HepG2 (cell line): ENCODE results near the gene NRG3. TPM values are rescaled to one million over a fixed set of nuclear protein-coding genes. Genes with fewer than 3 reads are reported as not detected.

Source experiments
- ATAC-seq: fragments of 200-7000 bp; cut with Tn5 transposase; 3 replicates; pipeline ENCODE4 v1.9.1; 2020; ENCODE audit warnings: mild to moderate bottlenecking, moderate library complexity
- BruUV-seq: library from RNA; stranded (reverse); fragments of 400-500 nt; replicated peaks from 2 replicates; lab custom pipeline; 2021; lab: Mats Ljungman, UMichigan
- CTCF ChIA-PET: fragments of 300-600 bp; formaldehyde crosslinking; extraction: SDS; loops from one replicate; lab custom pipeline; 2021; ENCODE audit warnings: low total read pairs, inconsistent platforms, low intra/inter-chr PET ratio; lab: Yijun Ruan, JAX
- POLR2A ChIA-PET: fragments of 350-600 bp; sonication (Branson Sonifier 250); formaldehyde crosslinking; loops from one replicate; lab custom pipeline; 2020; ENCODE audit warnings: antibody characterized with exemption, inconsistent platforms; lab: Yijun Ruan, JAX
- DNase-seq: peaks from one replicate; pipeline ENCODE4 v3.0.0-alpha.2; 2015; ENCODE audit warnings: low spot score
- FAIRE-seq: peaks from 3 replicates; lab custom pipeline; 2011; peaks lifted over from hg19 to GRCh38; lab: Jason Lieb, UNC
- H2AFZ ChIP-seq: one replicate; pipeline ENCODE4 v1.6.1; 2011; ENCODE audit warnings: low read length, inconsistent platforms
- H3K27ac ChIP-seq: fragments of 300-600 bp; 3 replicates; pipeline ENCODE4 v1.8.0; 2011; ENCODE audit warnings: mixed run types, mild to moderate bottlenecking, mixed read lengths, low read length, inconsistent platforms; ENCODE audit not compliant: insufficient read depth; ENCODE audit errors: extremely low read length
- H3K27me3 ChIP-seq, 2 experiments: fragments of 200-600 bp in 1 of 2; 2 replicates in 1 of 2; 3 replicates in 1 of 2; pipeline versions ENCODE4 v1.6.0 to v1.8.0; 2011; ENCODE audit warnings: low read length in 2 of 2, mild to moderate bottlenecking in 2 of 2, moderate library complexity in 2 of 2, inconsistent platforms in 1 of 2; ENCODE audit not compliant: insufficient read depth in 2 of 2, control insufficient read depth in 1 of 2
- H3K36me3 ChIP-seq, 2 experiments: fragments of 200-600 bp in 1 of 2; replicated peaks in 1 of 2; 2 replicates in 1 of 2; 3 replicates in 1 of 2; pipeline versions ENCODE4 v1.5.1 to v1.8.0; 2011; ENCODE audit warnings: low read length in 2 of 2, inconsistent platforms in 1 of 2; ENCODE audit not compliant: insufficient read depth in 2 of 2, control insufficient read depth in 1 of 2
- H3K4me1 ChIP-seq: 2 replicates; pipeline ENCODE4 v1.5.1; 2012; ENCODE audit warnings: low read length, inconsistent platforms; ENCODE audit not compliant: insufficient read depth
- H3K4me2 ChIP-seq: 2 replicates; pipeline ENCODE4 v1.6.0; 2011; ENCODE audit warnings: low read depth, low read length, inconsistent platforms
- H3K4me3 ChIP-seq, 3 experiments: fragments of 200-600 bp in 1 of 3; sonication (generic), shearing (Covaris generic) in 1 of 3; replicated peaks in 1 of 3; 2 replicates each; pipeline ENCODE4 v1.5.1; 2011 to 2016; ENCODE audit warnings: low read length in 3 of 3, inconsistent platforms in 2 of 3, low read depth in 2 of 3, mild to moderate bottlenecking in 2 of 3, control low read depth in 1 of 3, mixed read lengths in 1 of 3; ENCODE audit not compliant: insufficient read depth in 1 of 3
- H3K79me2 ChIP-seq: one replicate; pipeline ENCODE4 v1.6.1; 2011; ENCODE audit warnings: low read length, inconsistent platforms; ENCODE audit not compliant: insufficient read depth
- H3K9ac ChIP-seq: 2 replicates; pipeline ENCODE4 v1.6.0; 2011; ENCODE audit warnings: mild to moderate bottlenecking, low read depth, low read length, inconsistent platforms; ENCODE audit not compliant: insufficient read depth
- H3K9me3 ChIP-seq: 2 replicates; pipeline ENCODE4 v1.5.1; 2012; ENCODE audit warnings: mild to moderate bottlenecking, low read length
- H4K20me1 ChIP-seq: 2 replicates; pipeline ENCODE4 v1.6.0; 2011; ENCODE audit warnings: inconsistent platforms, mild to moderate bottlenecking, low read length, moderate library complexity; ENCODE audit not compliant: insufficient read depth
- DPF2 ChIP-seq: sonication (generic); formaldehyde crosslinking; IDR thresholded peaks from 2 replicates; pipeline ENCODE4 v1.4.0; 2020; ENCODE audit warnings: mild to moderate bottlenecking, low read depth, missing genetic modification reagents, borderline replicate concordance
- HOXA9 ChIP-seq: sonication (generic); formaldehyde crosslinking; IDR thresholded peaks from 2 replicates; pipeline ENCODE4 v1.8.1; 2022; ENCODE audit warnings: missing genetic modification reagents, mild to moderate bottlenecking, moderate library complexity, borderline replicate concordance
- HOXD1 ChIP-seq: sonication (generic); formaldehyde crosslinking; IDR thresholded peaks from 2 replicates; pipeline ENCODE4 v1.5.0; 2020; ENCODE audit warnings: missing genetic modification reagents
- JUN ChIP-seq: sonication (generic); formaldehyde crosslinking; IDR thresholded peaks from 2 replicates; pipeline ENCODE4 v1.4.0; 2020; ENCODE audit warnings: mild to moderate bottlenecking, missing genetic modification reagents
- PPARG ChIP-seq: conservative IDR thresholded peaks from 2 replicates; pipeline ENCODE4 v1.6.1; 2016; ENCODE audit warnings: missing biosample characterization, missing genetic modification reagents
- RBM39 ChIP-seq: fragments of 200-400 bp; formaldehyde crosslinking; IDR thresholded peaks from one replicate; pipeline ENCODE4 v1.6.1; 2018; ENCODE audit warnings: antibody characterized with exemption, mild to moderate bottlenecking, low read depth, low read length; ENCODE audit not compliant: poor library complexity, severe bottlenecking
- SETDB1 ChIP-seq: sonication (generic); formaldehyde crosslinking; IDR thresholded peaks from 2 replicates; pipeline ENCODE4 v1.5.1; 2020; ENCODE audit warnings: missing genetic modification reagents, mild to moderate bottlenecking, borderline replicate concordance
- TGIF2 ChIP-seq: IDR thresholded peaks from 2 replicates; pipeline ENCODE4 v1.6.1; 2016; ENCODE audit warnings: control low read depth, missing compliant biosample characterization
- THAP11 ChIP-seq: IDR thresholded peaks from 2 replicates; pipeline ENCODE4 v1.6.1; 2016; ENCODE audit warnings: missing biosample characterization, missing genetic modification reagents
- XBP1 ChIP-seq: sonication (generic); formaldehyde crosslinking; IDR thresholded peaks from 2 replicates; pipeline ENCODE4 v1.5.0; 2020; ENCODE audit warnings: missing genetic modification reagents
- ZNF143 ChIP-seq: sonication (generic); formaldehyde crosslinking; IDR thresholded peaks from 2 replicates; pipeline ENCODE4 v1.4.0; 2020; ENCODE audit warnings: missing genetic modification reagents
- ZNF335 ChIP-seq: sonication (generic); formaldehyde crosslinking; IDR thresholded peaks from 2 replicates; pipeline ENCODE4 v1.4.0; 2020; ENCODE audit warnings: missing genetic modification reagents
- ZNF546 ChIP-seq: sonication (generic); formaldehyde crosslinking; conservative IDR thresholded peaks from 2 replicates; pipeline ENCODE4 v1.8.1; 2023; ENCODE audit warnings: mild to moderate bottlenecking, missing genetic modification reagents
- ZNF781 ChIP-seq: sonication (generic); formaldehyde crosslinking; IDR thresholded peaks from 2 replicates; pipeline ENCODE4 v1.5.1; 2020; ENCODE audit warnings: borderline replicate concordance, mild to moderate bottlenecking, missing genetic modification reagents; ENCODE audit errors: not compliant biosample characterization
- WGBS: methylation state at CpG from one replicate; pipeline ENCODE4 v1.1.6; 2017; ENCODE audit warnings: low lambda C conversion rate; 5-methylcytosine and 5-hydroxymethylcytosine counted together
- in situ Hi-C: cut with HindIII; loops from 2 replicates; pipeline ENCODE4 v1.10.0; 2017; ENCODE audit warnings: low pct_unique_long_range_greater_than_20kb; ENCODE audit not compliant: extremely low pct_ligation_motif_present
- intact Hi-C: fragments of 100-400 bp; cut with micrococcal nuclease; formaldehyde crosslinking; loops from one replicate; pipeline ENCODE4 v1.10.0; 2022; ENCODE audit not compliant: unreplicated experiment
- polyA plus RNA-seq, 8 experiments: library from polyadenylated mRNA; depleted of rRNA in 3 of 8; stranded (reverse) in 7 of 8; unstranded in 1 of 8; fragments of >200 nt; fragmentation: Illumina TruSeq in 4 of 8; extraction: Trizol in 4 of 8; gene quantifications; 2 replicates each; pipeline versions ENCODE4 v1.2.1 to v1.2.3, GENCODE V29; 2011 to 2016; ENCODE audit warnings: low read depth in 4 of 8, missing spikeins in 1 of 8, mixed read lengths in 1 of 8; ENCODE audit not compliant: insufficient read depth in 1 of 8
- total RNA-seq, 5 experiments: library from RNA; depleted of rRNA; stranded (reverse); fragments of >200 nt; fragmentation: Illumina TruSeq; extraction: Trizol; gene quantifications; 2 replicates each; pipeline ENCODE4 v1.2.3, GENCODE V29; 2016; ENCODE audit warnings: low read depth in 1 of 5
- TF ChIP-seq, protein P1 (sequence below): sonication (generic); formaldehyde crosslinking; IDR thresholded peaks from 2 replicates; pipeline ENCODE4 v1.4.0; 2020; ENCODE audit warnings: mild to moderate bottlenecking, missing genetic modification reagents
- TF ChIP-seq, protein P2 (sequence below): sonication (generic); formaldehyde crosslinking; IDR thresholded peaks from 2 replicates; pipeline ENCODE4 v1.5.1; 2020; ENCODE audit warnings: mild to moderate bottlenecking, missing genetic modification reagents, moderate library complexity
- TF ChIP-seq, protein P3 (sequence below), 2 experiments: sonication (generic) in 1 of 2; formaldehyde crosslinking in 1 of 2; IDR thresholded peaks; 2 replicates each; pipeline versions ENCODE4 v1.5.1 to v1.6.1; 2011 to 2020; ENCODE audit warnings: borderline replicate concordance in 1 of 2, low read depth in 1 of 2, low read length in 1 of 2, mild to moderate bottlenecking in 1 of 2, missing genetic modification reagents in 1 of 2, moderate library complexity in 1 of 2

Gene NRG3
- total and polyA plus RNA-seq, 2 of the 13 experiments (the other 11 are each of a cell fraction or from before 2014, with no cell fraction given), result not detected

DNA sequence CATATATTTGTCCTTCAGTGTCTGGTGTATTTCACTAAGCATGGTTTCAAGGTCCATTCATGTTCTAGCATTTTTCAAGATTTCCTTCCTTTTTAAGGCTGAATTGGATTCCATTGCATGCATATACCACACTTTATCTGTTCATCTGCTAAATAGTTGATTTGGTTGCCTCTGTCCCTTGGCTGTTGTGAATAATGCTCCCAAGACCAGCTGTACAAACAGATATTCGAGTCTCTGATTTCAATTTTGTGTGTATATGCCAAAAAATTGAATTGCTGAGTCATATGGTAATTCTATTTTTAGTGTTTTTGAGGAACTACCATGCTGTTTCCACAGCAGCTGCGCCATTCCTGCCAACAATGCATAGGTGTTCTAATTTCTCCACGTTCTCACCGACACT, 216.4 kb downstream of the NRG3 start:
- H3K27me3 ChIP-seq, result no peaks in the 10 kb centered on the region
- no peak overlapping the region for H3K9ac ChIP-seq
- peaks cover 96% of the 10 kb centered on the region for H3K9me3 ChIP-seq
- intact Hi-C loops, result no loop called here
- in situ Hi-C loops, result no loop called here
- 2% methylated on average over 4 of the region's 4 CpGs for WGBS
- no peaks in the 10 kb centered on the region for H3K36me3 ChIP-seq
- CTCF ChIA-PET, result no interaction called here
- POLR2A ChIA-PET, result no interaction called here
- no TSS peak for BruUV-seq
- DNase-seq (no peak), ATAC-seq (no peak), FAIRE-seq (no peak)
- no peak overlapping the region for H2AFZ ChIP-seq
- H3K4me3 ChIP-seq, result no peak overlapping the region
- no peaks in the 10 kb centered on the region for H4K20me1 ChIP-seq
- no peaks in the 10 kb centered on the region for H3K79me2 ChIP-seq
- no peak overlapping the region for H3K4me2 ChIP-seq
- H3K27ac ChIP-seq, result no peak overlapping the region
- no peak for TF ChIP-seq ZNF781 (CRISPR knock-in tag)
- no peak for TF ChIP-seq DPF2
- no peak for TF ChIP-seq XBP1 (CRISPR knock-in tag)
- no peak for TF ChIP-seq HOXA9
- TF ChIP-seq ZNF143, result no peak
- TF ChIP-seq JUN (CRISPR knock-in tag), result no peak
- no peak for TF ChIP-seq RBM39
- TF ChIP-seq SETDB1 (CRISPR knock-in tag), result no peak
- TF ChIP-seq ZNF335, result no peak
- TF ChIP-seq THAP11 (CRISPR knock-in tag), result no peak
- no peak for TF ChIP-seq HOXD1 (CRISPR knock-in tag)
- TF ChIP-seq, protein P1, sequence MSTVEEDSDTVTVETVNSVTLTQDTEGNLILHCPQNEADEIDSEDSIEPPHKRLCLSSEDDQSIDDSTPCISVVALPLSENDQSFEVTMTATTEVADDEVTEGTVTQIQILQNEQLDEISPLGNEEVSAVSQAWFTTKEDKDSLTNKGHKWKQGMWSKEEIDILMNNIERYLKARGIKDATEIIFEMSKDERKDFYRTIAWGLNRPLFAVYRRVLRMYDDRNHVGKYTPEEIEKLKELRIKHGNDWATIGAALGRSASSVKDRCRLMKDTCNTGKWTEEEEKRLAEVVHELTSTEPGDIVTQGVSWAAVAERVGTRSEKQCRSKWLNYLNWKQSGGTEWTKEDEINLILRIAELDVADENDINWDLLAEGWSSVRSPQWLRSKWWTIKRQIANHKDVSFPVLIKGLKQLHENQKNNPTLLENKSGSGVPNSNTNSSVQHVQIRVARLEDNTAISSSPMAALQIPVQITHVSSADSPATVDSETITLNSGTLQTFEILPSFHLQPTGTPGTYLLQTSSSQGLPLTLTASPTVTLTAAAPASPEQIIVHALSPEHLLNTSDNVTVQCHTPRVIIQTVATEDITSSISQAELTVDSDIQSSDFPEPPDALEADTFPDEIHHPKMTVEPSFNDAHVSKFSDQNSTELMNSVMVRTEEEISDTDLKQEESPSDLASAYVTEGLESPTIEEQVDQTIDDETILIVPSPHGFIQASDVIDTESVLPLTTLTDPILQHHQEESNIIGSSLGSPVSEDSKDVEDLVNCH (CRISPR knock-in tag), result no peak
- no peak for TF ChIP-seq TGIF2
- no peak for TF ChIP-seq PPARG
- TF ChIP-seq, protein P2, sequence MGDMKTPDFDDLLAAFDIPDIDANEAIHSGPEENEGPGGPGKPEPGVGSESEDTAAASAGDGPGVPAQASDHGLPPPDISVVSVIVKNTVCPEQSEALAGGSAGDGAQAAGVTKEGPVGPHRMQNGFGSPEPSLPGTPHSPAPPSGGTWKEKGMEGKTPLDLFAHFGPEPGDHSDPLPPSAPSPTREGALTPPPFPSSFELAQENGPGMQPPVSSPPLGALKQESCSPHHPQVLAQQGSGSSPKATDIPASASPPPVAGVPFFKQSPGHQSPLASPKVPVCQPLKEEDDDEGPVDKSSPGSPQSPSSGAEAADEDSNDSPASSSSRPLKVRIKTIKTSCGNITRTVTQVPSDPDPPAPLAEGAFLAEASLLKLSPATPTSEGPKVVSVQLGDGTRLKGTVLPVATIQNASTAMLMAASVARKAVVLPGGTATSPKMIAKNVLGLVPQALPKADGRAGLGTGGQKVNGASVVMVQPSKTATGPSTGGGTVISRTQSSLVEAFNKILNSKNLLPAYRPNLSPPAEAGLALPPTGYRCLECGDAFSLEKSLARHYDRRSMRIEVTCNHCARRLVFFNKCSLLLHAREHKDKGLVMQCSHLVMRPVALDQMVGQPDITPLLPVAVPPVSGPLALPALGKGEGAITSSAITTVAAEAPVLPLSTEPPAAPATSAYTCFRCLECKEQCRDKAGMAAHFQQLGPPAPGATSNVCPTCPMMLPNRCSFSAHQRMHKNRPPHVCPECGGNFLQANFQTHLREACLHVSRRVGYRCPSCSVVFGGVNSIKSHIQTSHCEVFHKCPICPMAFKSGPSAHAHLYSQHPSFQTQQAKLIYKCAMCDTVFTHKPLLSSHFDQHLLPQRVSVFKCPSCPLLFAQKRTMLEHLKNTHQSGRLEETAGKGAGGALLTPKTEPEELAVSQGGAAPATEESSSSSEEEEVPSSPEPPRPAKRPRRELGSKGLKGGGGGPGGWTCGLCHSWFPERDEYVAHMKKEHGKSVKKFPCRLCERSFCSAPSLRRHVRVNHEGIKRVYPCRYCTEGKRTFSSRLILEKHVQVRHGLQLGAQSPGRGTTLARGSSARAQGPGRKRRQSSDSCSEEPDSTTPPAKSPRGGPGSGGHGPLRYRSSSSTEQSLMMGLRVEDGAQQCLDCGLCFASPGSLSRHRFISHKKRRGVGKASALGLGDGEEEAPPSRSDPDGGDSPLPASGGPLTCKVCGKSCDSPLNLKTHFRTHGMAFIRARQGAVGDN (CRISPR knock-in tag), result no peak
- TF ChIP-seq, protein P3, sequence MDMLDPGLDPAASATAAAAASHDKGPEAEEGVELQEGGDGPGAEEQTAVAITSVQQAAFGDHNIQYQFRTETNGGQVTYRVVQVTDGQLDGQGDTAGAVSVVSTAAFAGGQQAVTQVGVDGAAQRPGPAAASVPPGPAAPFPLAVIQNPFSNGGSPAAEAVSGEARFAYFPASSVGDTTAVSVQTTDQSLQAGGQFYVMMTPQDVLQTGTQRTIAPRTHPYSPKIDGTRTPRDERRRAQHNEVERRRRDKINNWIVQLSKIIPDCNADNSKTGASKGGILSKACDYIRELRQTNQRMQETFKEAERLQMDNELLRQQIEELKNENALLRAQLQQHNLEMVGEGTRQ (IDR thresholded peaks at IDR 0.05; ENCODE audit: low read depth, low read length), result no peak
- TF ChIP-seq, protein P3 (CRISPR knock-in tag; IDR thresholded peaks at IDR 0.05; ENCODE audit: borderline replicate concordance), result no peak
- TF ChIP-seq ZNF546 (CRISPR knock-in tag), result no peak
- H3K4me1 ChIP-seq, result no peaks in the 10 kb centered on the region
